ENCODE results near the gene XRCC1. TPM values are rescaled to one million over a fixed set of nuclear protein-coding genes. Genes with fewer than 3 reads are reported as not detected.

XRCC1 gene
- total and polyA plus RNA-seq, 5 donors from 2014 or later, result 19.8 to 35.4 (median 24.7) TPM

- peaks cover 0 to 14% (median 9%) of the 10 kb centered on the region in 4 donors for H3K4me1 Mint-ChIP-seq
- H3K27ac Mint-ChIP-seq, result peak overlapping the region in 2 of 3 donors; percentile 56 to 62
- H3K9me3 Mint-ChIP-seq, result no peaks in the 10 kb centered on the region
- no peak for ATAC-seq (ENCODE audit: low read depth in 2 of 2)
- H3K36me3 Mint-ChIP-seq, result peaks cover 3% of the 10 kb centered on the region
- no peaks in the 10 kb centered on the region for H3K27me3 Mint-ChIP-seq
- no peaks in the 10 kb centered on the region for H3K27me3 ChIP-seq (ENCODE audit: control insufficient read depth, insufficient read depth, low read length)
- H3K36me3 ChIP-seq (ENCODE audit: control insufficient read depth, insufficient read depth, low read length), result no peaks in the 10 kb centered on the region
- no peaks in the 10 kb centered on the region for H3K4me1 ChIP-seq (ENCODE audit: control insufficient read depth, insufficient read depth, low read length, poor library complexity, severe bottlenecking)
- no peaks in the 10 kb centered on the region for H3K9me3 ChIP-seq (ENCODE audit: control insufficient read depth in 2 of 2, low read length in 2 of 2)
- no peak for DNase-seq
- no peak overlapping the region for H3K4me3 ChIP-seq (ENCODE audit: low read depth, low read length)
- H3K27ac ChIP-seq (ENCODE audit: insufficient read depth, low read length, poor library complexity, severe bottlenecking), result no peak overlapping the region
- peak overlapping the region in 1 of 4 donors; percentile 24 for H3K4me3 Mint-ChIP-seq
These were observed 9.2 kb upstream of the XRCC1 start for GRCh38 chr19:43584484-43584883.

GRCh38 chr19:43582495-43582894, 7.2 kb upstream of the XRCC1 start:
- no peaks in the 10 kb centered on the region for H3K9me3 ChIP-seq (ENCODE audit: control insufficient read depth in 2 of 2, low read length in 2 of 2)
- no peaks in the 10 kb centered on the region for H3K36me3 ChIP-seq (ENCODE audit: control insufficient read depth, insufficient read depth, low read length)
- peaks cover 3% of the 10 kb centered on the region for H3K36me3 Mint-ChIP-seq
- H3K4me1 Mint-ChIP-seq, result peaks cover 0 to 15% (median 8%) of the 10 kb centered on the region in 4 donors
- H3K27ac Mint-ChIP-seq, result peak overlapping the region in 1 of 3 donors; percentile 60
- H3K9me3 Mint-ChIP-seq, result no peaks in the 10 kb centered on the region
- no peak for DNase-seq
- H3K4me1 ChIP-seq (ENCODE audit: control insufficient read depth, insufficient read depth, low read length, poor library complexity, severe bottlenecking), result no peaks in the 10 kb centered on the region
- H3K4me3 Mint-ChIP-seq, result peak overlapping the region in 1 of 4 donors; percentile 18
- no peak overlapping the region for H3K27ac ChIP-seq (ENCODE audit: insufficient read depth, low read length, poor library complexity, severe bottlenecking)
- no peak for ATAC-seq (ENCODE audit: low read depth in 2 of 2)
- no peaks in the 10 kb centered on the region for H3K27me3 ChIP-seq (ENCODE audit: control insufficient read depth, insufficient read depth, low read length)
- no peak overlapping the region for H3K4me3 ChIP-seq (ENCODE audit: low read depth, low read length)
- H3K27me3 Mint-ChIP-seq, result no peaks in the 10 kb centered on the region

DNA sequence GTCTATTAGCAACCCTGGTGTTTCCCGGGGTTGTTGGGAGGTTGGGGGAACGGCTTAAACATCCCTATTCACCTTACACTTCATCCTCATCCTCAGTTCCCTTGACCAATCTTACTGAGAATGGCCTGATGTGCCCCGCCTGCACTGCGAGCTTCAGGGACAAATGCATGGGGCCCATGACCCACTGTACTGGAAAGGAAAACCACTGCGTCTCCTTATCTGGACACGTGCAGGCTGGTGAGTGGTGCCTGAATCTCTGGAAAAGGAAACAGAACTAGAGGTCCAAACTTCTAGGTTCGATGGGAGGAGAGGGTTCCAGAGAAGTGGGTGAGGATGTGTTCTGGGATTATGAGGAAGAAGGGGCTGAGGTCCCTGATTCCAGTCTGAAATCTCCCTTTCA, 6.1 kb upstream of the XRCC1 start:
- Histone ChIP-seq H3K27me3 (ENCODE audit: control insufficient read depth, insufficient read depth, low read length) (no peaks in the 10 kb centered on the region), H3K27ac (ENCODE audit: insufficient read depth, low read length, poor library complexity, severe bottlenecking) (no peak overlapping the region), H3K4me1 (ENCODE audit: control insufficient read depth, insufficient read depth, low read length, poor library complexity, severe bottlenecking) (no peaks in the 10 kb centered on the region), H3K9me3 (ENCODE audit: control insufficient read depth in 2 of 2, low read length in 2 of 2) (no peaks in the 10 kb centered on the region), H3K4me3 (ENCODE audit: low read depth, low read length) (no peak overlapping the region), H3K36me3 (ENCODE audit: control insufficient read depth, insufficient read depth, low read length) (no peaks in the 10 kb centered on the region)
- ATAC-seq (ENCODE audit: low read depth in 2 of 2), result no peak
- Mint-ChIP-seq H3K9me3 (no peaks in the 10 kb centered on the region), H3K4me1 (peaks cover 0 to 16% (median 9%) of the 10 kb centered on the region in 4 donors), H3K27me3 (peaks cover 5% of the 10 kb centered on the region), H3K36me3 (peaks cover 3% of the 10 kb centered on the region), H3K4me3 (peak overlapping the region in 1 of 4 donors; percentile 70), H3K27ac (no peak overlapping the region)
- DNase-seq, result no peak

DNA sequence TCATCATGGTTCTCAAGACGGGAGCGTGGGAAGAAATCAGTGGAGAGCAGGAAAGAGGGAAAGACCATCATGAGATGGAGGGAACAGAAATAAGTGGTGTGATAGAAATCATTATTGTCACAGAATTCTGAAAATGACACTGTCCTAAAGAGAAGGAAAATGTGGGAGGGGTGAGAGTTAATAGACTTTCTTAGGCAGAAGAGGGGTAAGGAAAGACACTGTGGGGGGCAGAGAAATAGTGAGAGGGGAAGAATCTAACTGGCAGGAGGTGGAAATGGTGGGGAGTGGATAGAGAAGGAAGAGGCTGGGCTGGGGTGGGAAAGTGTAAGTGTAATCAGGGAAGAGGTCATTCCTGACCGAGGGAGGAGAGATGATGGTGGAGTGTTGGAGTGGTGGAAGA, 3.5 kb upstream of the XRCC1 start:
- Mint-ChIP-seq H3K9me3 (no peaks in the 10 kb centered on the region), H3K27me3 (peaks cover 10% of the 10 kb centered on the region), H3K4me3 (peak overlapping the region in 2 of 4 donors; percentile 19 to 76), H3K4me1 (peaks cover 0 to 29% (median 13%) of the 10 kb centered on the region in 4 donors), H3K36me3 (no peaks in the 10 kb centered on the region), H3K27ac (peak overlapping the region in 1 of 3 donors; percentile 86)
- DNase-seq, result no peak
- Histone ChIP-seq H3K4me1 (ENCODE audit: control insufficient read depth, insufficient read depth, low read length, poor library complexity, severe bottlenecking) (peaks cover 18% of the 10 kb centered on the region), H3K4me3 (ENCODE audit: low read depth, low read length) (no peak overlapping the region), H3K27ac (ENCODE audit: insufficient read depth, low read length, poor library complexity, severe bottlenecking) (no peak overlapping the region), H3K9me3 (ENCODE audit: control insufficient read depth in 2 of 2, low read length in 2 of 2) (no peaks in the 10 kb centered on the region), H3K27me3 (ENCODE audit: control insufficient read depth, insufficient read depth, low read length) (no peaks in the 10 kb centered on the region), H3K36me3 (ENCODE audit: control insufficient read depth, insufficient read depth, low read length) (no peaks in the 10 kb centered on the region)
- no peak for ATAC-seq (ENCODE audit: low read depth in 2 of 2)

DNA sequence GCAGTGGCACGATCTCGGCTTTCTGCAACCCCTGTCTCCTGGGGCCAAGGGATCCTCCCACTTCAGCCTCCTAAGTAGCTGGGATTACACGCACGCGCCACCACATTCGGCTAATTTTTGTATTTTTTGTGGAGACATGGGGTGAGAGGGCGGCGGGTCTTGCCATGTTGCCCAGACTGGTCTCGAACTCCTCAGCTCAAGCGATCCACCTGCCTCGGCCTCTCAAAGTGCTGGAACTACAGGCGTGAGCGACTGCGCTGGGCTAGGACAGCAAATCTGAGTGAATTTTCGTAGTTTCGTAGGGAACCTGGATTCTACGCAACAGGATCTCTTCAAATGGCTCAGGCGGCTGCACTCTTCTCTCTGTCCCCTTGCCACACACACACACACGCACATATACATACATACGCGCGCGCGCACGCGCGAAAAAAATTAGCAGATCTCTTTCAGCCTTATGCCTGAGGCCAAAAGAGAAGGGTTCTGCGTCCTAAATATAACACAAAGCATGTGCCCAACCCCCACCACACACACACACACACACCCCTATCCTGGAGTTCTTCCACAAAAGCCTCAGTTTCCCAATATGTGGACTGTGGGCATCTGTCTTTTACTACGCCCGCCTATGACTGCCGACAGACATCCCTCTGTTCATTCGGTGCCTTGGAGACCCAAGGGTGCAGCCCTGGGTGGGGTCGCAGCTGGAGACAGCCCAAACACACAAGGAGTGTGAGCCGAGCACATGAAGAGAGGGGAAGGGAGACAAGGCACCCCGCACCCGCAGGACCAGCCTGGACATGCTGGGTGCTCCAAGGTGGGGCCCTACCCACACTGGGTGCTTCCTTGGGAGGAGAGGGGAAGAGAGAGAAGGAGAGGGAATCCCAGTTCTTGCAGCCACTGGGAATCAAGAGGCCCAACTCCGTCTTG, 890 bp upstream of the XRCC1 start:
- no peak for ATAC-seq (ENCODE audit: low read depth in 2 of 2)
- H3K27me3 ChIP-seq (ENCODE audit: control insufficient read depth, insufficient read depth, low read length), result no peaks in the 10 kb centered on the region
- Mint-ChIP-seq H3K4me3 (peak overlapping the region; percentile 44 to 97 (median 76)), H3K36me3 (peaks cover 10% of the 10 kb centered on the region), H3K4me1 (peaks cover 6 to 46% (median 22%) of the 10 kb centered on the region in 4 donors), H3K27me3 (peaks cover 10% of the 10 kb centered on the region), H3K27ac (peak overlapping the region; percentile 48 to 99 (median 98)), H3K9me3 (no peaks in the 10 kb centered on the region)
- peak overlapping the region; percentile 76 for H3K27ac ChIP-seq (ENCODE audit: insufficient read depth, low read length, poor library complexity, severe bottlenecking)
- peaks cover 4% of the 10 kb centered on the region for H3K36me3 ChIP-seq (ENCODE audit: control insufficient read depth, insufficient read depth, low read length)
- H3K4me1 ChIP-seq (ENCODE audit: control insufficient read depth, insufficient read depth, low read length, poor library complexity, severe bottlenecking), result peaks cover 20% of the 10 kb centered on the region
- H3K4me3 ChIP-seq (ENCODE audit: low read depth, low read length), result peak overlapping the region; percentile 53
- no peaks in the 10 kb centered on the region for H3K9me3 ChIP-seq (ENCODE audit: control insufficient read depth in 2 of 2, low read length in 2 of 2)
- no peak for DNase-seq

GRCh38 chr19:43574424-43575155, 737 bp downstream of the XRCC1 start:
- DNase-seq (no peak), ATAC-seq (ENCODE audit: low read depth in 2 of 2) (no peak)
- Mint-ChIP-seq H3K36me3 (peaks cover 18% of the 10 kb centered on the region), H3K4me3 (peak overlapping the region; percentile 95 to 100 (median 97)), H3K9me3 (no peaks in the 10 kb centered on the region), H3K27me3 (peaks cover 10% of the 10 kb centered on the region), H3K4me1 (peaks cover 13 to 53% (median 27%) of the 10 kb centered on the region in 4 donors), H3K27ac (peak overlapping the region; percentile 43 to 99 (median 98))
- Histone ChIP-seq H3K36me3 (ENCODE audit: control insufficient read depth, insufficient read depth, low read length) (peaks cover 4% of the 10 kb centered on the region), H3K27me3 (ENCODE audit: control insufficient read depth, insufficient read depth, low read length) (no peaks in the 10 kb centered on the region), H3K4me1 (ENCODE audit: control insufficient read depth, insufficient read depth, low read length, poor library complexity, severe bottlenecking) (peaks cover 20% of the 10 kb centered on the region), H3K27ac (ENCODE audit: insufficient read depth, low read length, poor library complexity, severe bottlenecking) (peak overlapping the region; percentile 81), H3K9me3 (ENCODE audit: control insufficient read depth in 2 of 2, low read length in 2 of 2) (no peaks in the 10 kb centered on the region), H3K4me3 (ENCODE audit: low read depth, low read length) (peak overlapping the region; percentile 95)

DNA sequence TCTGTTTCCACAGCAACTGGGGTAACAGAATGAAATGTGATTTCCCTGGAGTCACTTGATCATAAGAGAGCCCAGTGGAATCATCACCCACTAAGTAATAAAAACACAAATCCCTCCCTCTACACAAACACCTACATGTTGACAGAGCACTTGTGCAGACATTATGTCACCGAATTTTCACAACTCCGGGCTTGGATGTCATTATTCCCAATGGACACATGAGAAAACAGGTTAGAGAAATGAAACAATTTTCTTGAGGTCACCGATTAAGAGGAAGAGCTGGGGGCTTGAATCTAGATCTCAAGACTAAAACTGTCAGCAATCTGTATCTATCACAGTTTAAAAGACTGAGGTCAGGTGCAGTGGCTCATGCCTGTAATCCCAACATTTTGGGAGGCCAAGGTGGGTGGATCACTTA, 3.1 kb downstream of the XRCC1 start:
- Mint-ChIP-seq H3K36me3 (peaks cover 18% of the 10 kb centered on the region), H3K9me3 (no peaks in the 10 kb centered on the region), H3K27me3 (peaks cover 8% of the 10 kb centered on the region), H3K27ac (peak overlapping the region in 2 of 3 donors; percentile 80 to 87), H3K4me1 (peaks cover 13 to 52% (median 27%) of the 10 kb centered on the region in 4 donors), H3K4me3 (peak overlapping the region in 2 of 4 donors; percentile 43 to 69)
- Histone ChIP-seq H3K27me3 (ENCODE audit: control insufficient read depth, insufficient read depth, low read length) (no peaks in the 10 kb centered on the region), H3K36me3 (ENCODE audit: control insufficient read depth, insufficient read depth, low read length) (peaks cover 4% of the 10 kb centered on the region), H3K4me1 (ENCODE audit: control insufficient read depth, insufficient read depth, low read length, poor library complexity, severe bottlenecking) (peaks cover 20% of the 10 kb centered on the region), H3K27ac (ENCODE audit: insufficient read depth, low read length, poor library complexity, severe bottlenecking) (no peak overlapping the region), H3K9me3 (ENCODE audit: control insufficient read depth in 2 of 2, low read length in 2 of 2) (no peaks in the 10 kb centered on the region), H3K4me3 (ENCODE audit: low read depth, low read length) (no peak overlapping the region)
- no peak for DNase-seq
- ATAC-seq (ENCODE audit: low read depth in 2 of 2), result no peak
